ENCODE results near the gene ESRRG. TPM values are rescaled to one million over a fixed set of nuclear protein-coding genes. Genes with fewer than 3 reads are reported as not detected.

Gene ESRRG
- total RNA-seq, 1 donor from 2014 or later: 3.8 TPM

DNA sequence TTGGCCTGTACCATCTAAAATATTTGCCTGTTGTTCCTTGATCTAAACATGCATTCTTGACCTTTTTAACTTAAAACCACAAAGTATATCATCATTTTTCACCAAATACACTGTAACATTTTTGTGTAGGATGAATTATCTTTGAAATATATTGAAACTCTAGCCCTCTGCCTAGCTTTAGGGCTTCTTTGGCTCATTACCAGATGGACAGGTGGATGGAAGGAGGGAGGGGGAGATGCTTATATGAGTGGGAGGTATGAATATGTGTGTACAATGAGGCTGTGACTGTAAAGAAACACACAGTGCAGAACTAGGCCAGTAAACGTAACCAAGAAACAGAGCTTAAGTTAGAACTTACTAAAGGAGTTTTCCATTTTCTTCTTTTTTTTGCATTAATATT is 118.5 kb downstream of the ESRRG start:
- H3K36me3 Mint-ChIP-seq (ENCODE audit: low read depth, unreplicated experiment): peaks cover 2% of the 10 kb centered on the region
- H3K27me3 Mint-ChIP-seq (ENCODE audit: unreplicated experiment): peaks cover 3% of the 10 kb centered on the region
- H3K4me3 Mint-ChIP-seq (ENCODE audit: unreplicated experiment): no peak overlapping the region
- TF ChIP-seq, protein P1, sequence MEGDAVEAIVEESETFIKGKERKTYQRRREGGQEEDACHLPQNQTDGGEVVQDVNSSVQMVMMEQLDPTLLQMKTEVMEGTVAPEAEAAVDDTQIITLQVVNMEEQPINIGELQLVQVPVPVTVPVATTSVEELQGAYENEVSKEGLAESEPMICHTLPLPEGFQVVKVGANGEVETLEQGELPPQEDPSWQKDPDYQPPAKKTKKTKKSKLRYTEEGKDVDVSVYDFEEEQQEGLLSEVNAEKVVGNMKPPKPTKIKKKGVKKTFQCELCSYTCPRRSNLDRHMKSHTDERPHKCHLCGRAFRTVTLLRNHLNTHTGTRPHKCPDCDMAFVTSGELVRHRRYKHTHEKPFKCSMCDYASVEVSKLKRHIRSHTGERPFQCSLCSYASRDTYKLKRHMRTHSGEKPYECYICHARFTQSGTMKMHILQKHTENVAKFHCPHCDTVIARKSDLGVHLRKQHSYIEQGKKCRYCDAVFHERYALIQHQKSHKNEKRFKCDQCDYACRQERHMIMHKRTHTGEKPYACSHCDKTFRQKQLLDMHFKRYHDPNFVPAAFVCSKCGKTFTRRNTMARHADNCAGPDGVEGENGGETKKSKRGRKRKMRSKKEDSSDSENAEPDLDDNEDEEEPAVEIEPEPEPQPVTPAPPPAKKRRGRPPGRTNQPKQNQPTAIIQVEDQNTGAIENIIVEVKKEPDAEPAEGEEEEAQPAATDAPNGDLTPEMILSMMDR (IDR thresholded peaks at IDR 0.05; ENCODE audit: unreplicated experiment): no peak
- DNase-seq (ENCODE audit: low spot score): no peak
- H3K27ac Mint-ChIP-seq (ENCODE audit: unreplicated experiment): peak overlapping the region; percentile 95
- peaks cover 62% of the 10 kb centered on the region for H3K4me1 Mint-ChIP-seq (ENCODE audit: unreplicated experiment)
- H3K9me3 Mint-ChIP-seq (ENCODE audit: unreplicated experiment): no peaks in the 10 kb centered on the region

DNA sequence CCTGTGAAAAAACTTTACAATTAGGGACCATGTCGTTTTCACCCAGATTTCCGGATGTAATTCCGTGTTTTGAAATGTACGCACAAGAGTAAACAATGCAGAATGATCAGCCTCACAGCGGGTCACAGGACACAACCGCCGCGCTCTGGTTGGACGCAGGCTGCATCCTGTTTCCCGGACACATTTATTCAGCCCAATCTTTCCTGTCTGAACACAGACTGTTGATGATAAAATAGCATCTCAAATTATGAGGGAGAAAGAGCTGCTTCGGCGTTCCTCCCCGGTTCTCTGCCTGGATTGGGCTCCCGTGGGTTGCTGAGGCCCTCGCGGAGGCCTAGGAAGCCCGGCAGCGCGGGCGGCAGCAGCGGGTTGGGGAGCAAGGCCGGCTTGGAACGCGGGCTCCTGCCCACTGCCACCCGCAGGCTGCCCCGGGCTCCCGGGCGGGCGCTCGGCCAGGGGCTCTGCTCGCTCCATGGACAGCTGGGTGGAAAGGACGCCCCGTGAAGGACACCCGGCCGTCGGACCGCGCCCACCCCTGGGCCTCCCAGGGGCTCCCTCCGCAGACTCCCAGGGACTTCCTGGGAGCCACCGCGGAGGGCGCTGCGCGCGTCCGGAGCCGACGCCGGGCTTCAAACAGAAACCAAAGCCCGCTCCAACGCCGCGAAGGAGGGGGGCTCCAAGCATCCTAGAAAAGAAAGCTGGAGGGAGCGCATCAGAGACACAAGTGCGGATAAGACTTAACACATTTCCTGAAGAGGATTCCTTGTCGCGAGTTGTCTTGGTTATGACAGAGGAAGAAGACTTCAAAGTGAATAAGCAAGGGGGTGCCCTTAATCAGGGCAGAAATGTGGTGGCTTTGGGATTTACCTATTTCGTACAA is 122.3 kb downstream of the ESRRG start:
- Mint-ChIP-seq H3K27me3 (ENCODE audit: unreplicated experiment) (peaks cover 4% of the 10 kb centered on the region), H3K27ac (ENCODE audit: unreplicated experiment) (peak overlapping the region; percentile 99), H3K36me3 (ENCODE audit: low read depth, unreplicated experiment) (peaks cover 2% of the 10 kb centered on the region), H3K9me3 (ENCODE audit: unreplicated experiment) (no peaks in the 10 kb centered on the region), H3K4me3 (ENCODE audit: unreplicated experiment) (peak overlapping the region; percentile 91), H3K4me1 (ENCODE audit: unreplicated experiment) (peaks cover 55% of the 10 kb centered on the region)
- TF ChIP-seq, protein P1 (IDR thresholded peaks at IDR 0.05; ENCODE audit: unreplicated experiment): no peak
- DNase-seq (ENCODE audit: low spot score): peak; percentile 72

DNA sequence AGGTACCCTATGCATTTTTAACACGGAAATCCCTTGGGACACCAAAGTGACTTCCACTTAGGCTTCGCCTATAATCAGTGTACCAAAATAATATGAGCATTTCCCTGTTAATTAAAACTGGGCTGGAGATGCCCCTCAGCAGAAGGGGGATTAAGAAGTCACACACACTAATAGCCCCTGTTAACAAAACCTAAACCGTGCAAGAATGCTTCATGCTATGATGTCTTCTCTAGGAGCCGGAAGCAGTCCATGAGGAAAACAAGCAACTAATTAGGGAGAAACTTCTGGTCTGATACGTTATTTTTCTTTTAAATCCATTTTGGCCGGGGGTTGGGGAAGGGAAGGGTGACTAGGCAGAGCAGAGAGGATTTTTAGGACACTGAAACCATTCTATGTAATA is 123.4 kb downstream of the ESRRG start:
- H3K4me3 Mint-ChIP-seq (ENCODE audit: unreplicated experiment): peak overlapping the region; percentile 29
- H3K36me3 Mint-ChIP-seq (ENCODE audit: low read depth, unreplicated experiment): peaks cover 2% of the 10 kb centered on the region
- no peaks in the 10 kb centered on the region for H3K9me3 Mint-ChIP-seq (ENCODE audit: unreplicated experiment)
- peak overlapping the region; percentile 99 for H3K27ac Mint-ChIP-seq (ENCODE audit: unreplicated experiment)
- peaks cover 48% of the 10 kb centered on the region for H3K4me1 Mint-ChIP-seq (ENCODE audit: unreplicated experiment)
- peaks cover 4% of the 10 kb centered on the region for H3K27me3 Mint-ChIP-seq (ENCODE audit: unreplicated experiment)
- DNase-seq (ENCODE audit: low spot score): no peak
- TF ChIP-seq, protein P1 (IDR thresholded peaks at IDR 0.05; ENCODE audit: unreplicated experiment): no peak

DNA sequence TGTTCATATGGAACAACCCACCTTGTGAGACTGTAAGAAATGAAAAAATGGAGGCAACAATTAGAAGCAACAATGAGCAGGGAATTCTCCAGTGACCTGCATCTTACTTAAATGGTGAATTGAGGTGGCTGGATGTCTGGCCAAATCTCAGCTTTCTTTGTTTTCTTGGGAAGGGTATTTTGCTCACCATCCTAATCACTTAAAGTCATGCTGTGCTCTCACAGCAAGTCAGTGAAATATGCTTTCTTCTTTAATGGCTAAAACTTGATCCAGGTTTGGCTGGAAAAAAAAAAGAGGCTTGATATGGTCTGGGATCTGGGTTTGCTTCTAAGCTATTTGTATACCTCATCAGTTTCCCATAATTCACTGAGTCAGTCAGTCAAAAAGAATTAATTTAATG is 124.8 kb downstream of the ESRRG start:
- Mint-ChIP-seq H3K4me1 (ENCODE audit: unreplicated experiment) (peaks cover 34% of the 10 kb centered on the region), H3K27ac (ENCODE audit: unreplicated experiment) (no peak overlapping the region)
- no peak for DNase-seq (ENCODE audit: low spot score)

More for the DNA sequence above, 124.8 kb downstream of the ESRRG start:
- peaks cover 2% of the 10 kb centered on the region for H3K36me3 Mint-ChIP-seq (ENCODE audit: low read depth, unreplicated experiment)
- TF ChIP-seq, protein P1 (IDR thresholded peaks at IDR 0.05; ENCODE audit: unreplicated experiment): no peak
- no peaks in the 10 kb centered on the region for H3K9me3 Mint-ChIP-seq (ENCODE audit: unreplicated experiment)
- no peak overlapping the region for H3K4me3 Mint-ChIP-seq (ENCODE audit: unreplicated experiment)
- peaks cover 3% of the 10 kb centered on the region for H3K27me3 Mint-ChIP-seq (ENCODE audit: unreplicated experiment)

Measured in endothelial cell (in vitro differentiated cells).